Psoas muscle (tissue), 8 donors: ENCODE results near the gene THADA. TPM values are rescaled to one million over a fixed set of nuclear protein-coding genes. Genes with fewer than 3 reads are reported as not detected.

ENCODE experiments used
- ATAC-seq, 4 donors: fragments of 200-7000 bp; cut with Tn5 transposase; one replicate each; pipeline ENCODE4 v1.9.1; 2020; ENCODE audit warnings: moderate library complexity in 3 of 4, mild to moderate bottlenecking in 2 of 4
- DNase-seq, 2 donors: peaks; one replicate each; pipeline ENCODE4 v3.0.0-alpha.2; 2020
- H3K27ac ChIP-seq: fragments of 200-600 bp; one replicate; pipeline ENCODE4 v1.8.0; 2022
- H3K27me3 ChIP-seq, 3 donors: fragments of 200-600 bp in 1 of 3; one replicate each; pipeline versions ENCODE4 v1.6.1 to v1.8.0; 2013 to 2022; ENCODE audit warnings: low read length in 2 of 3, mild to moderate bottlenecking in 2 of 3, moderate library complexity in 1 of 3; ENCODE audit not compliant: insufficient read depth in 3 of 3
- H3K36me3 ChIP-seq, 2 donors: fragments of 200-600 bp in 1 of 2; one replicate each; pipeline versions ENCODE4 v1.6.1 to v1.8.0; 2013 to 2022; ENCODE audit warnings: low read depth in 1 of 2, mild to moderate bottlenecking in 1 of 2, moderate library complexity in 1 of 2; ENCODE audit not compliant: insufficient read depth in 1 of 2
- H3K4me1 ChIP-seq: fragments of 200-600 bp; one replicate; pipeline ENCODE4 v1.8.0; 2022
- H3K4me3 ChIP-seq: fragments of 200-600 bp; one replicate; pipeline ENCODE4 v1.8.0; 2022; ENCODE audit warnings: mild to moderate bottlenecking
- H3K9me3 ChIP-seq: fragments of 200-600 bp; one replicate; pipeline ENCODE4 v1.8.0; 2022
- WGBS, 3 donors: extraction: QIAGEN DNeasy Blood & Tissue Kit; methylation state at CpG; one replicate each; pipeline versions ENCODE4 v1.1.6 to v1.1.7; 2013; 5-methylcytosine and 5-hydroxymethylcytosine counted together
- intact Hi-C, 2 donors: fragments of 100-400 bp; cut with DNase I; formaldehyde crosslinking; loops; one replicate each; pipeline versions ENCODE4 v1.11.0 to v1.14.2; 2022
- polyA plus RNA-seq, 3 donors: library from polyadenylated mRNA; stranded (reverse); fragments of 200-250 nt; gene quantifications; one replicate each; pipeline ENCODE4 v1.2.3, GENCODE V29; 2013
- total RNA-seq, 4 donors: library from RNA; stranded (reverse); fragmentation: NEBNext Ultra II Directional in 2 of 4; extraction: Animal tissue kit (Norgen Biotek cat#: 25700) in 2 of 4; gene quantifications; one replicate each; pipeline versions ENCODE4 v1.2.1 to v1.2.4, GENCODE V29; 2021 to 2023
- TF ChIP-seq, protein P1 (sequence below): fragments of 200-600 bp; IDR thresholded peaks from one replicate; pipeline ENCODE4 v1.8.0; 2022; ENCODE audit warnings: antibody characterized with exemption
- donor health status: healthy with polysubstance abuse.
- donor health status: DM: no; HTN: no; CAD: no; lungs with moderate emphysema.
- donor health status: Bipolar disorder and iron deficiency.
- donor health status: healthy.
- donor health status: DM: yes; HTN: yes; CAD: no.
- donor health status: DM: no; HTN: no; CAD: no.
- donor health status: DM: no; HTN: no; CAD: no.
- donor health status: DM: yes; HTN: yes; CAD: no.

The THADA gene
- total and polyA plus RNA-seq, 7 donors, result 8.1 to 17.4 (median 11.6) TPM

DNA sequence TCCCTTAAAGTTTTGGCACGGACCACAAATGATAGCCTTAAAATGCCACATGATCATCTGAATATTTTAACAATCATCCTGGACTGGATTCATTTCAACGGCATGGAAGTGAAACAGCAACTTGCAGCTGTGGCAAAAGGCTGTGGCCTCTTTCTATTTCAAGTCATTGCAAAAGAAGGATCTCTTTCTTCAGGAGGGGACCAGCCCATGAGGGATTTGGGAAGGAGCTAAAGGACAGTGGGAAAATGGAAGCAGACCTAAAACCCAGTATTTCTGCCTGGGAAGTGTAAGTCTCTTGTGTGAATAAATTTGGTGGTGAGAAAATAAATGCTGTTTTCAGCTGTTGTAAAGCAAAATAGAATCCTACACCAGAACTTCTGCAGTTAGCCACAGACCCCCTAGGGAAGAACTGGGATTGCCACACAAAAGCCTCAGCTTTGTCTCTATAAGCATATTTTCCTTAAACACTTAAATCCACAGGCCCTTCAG, 262.1 kb downstream of the THADA start:
- H3K27ac ChIP-seq, result peak overlapping the region; percentile 97
- 0 to 2% (median 1%) methylated on average over 2 of the region's 2 CpGs for WGBS, 3 donors
- TF ChIP-seq, protein P1, sequence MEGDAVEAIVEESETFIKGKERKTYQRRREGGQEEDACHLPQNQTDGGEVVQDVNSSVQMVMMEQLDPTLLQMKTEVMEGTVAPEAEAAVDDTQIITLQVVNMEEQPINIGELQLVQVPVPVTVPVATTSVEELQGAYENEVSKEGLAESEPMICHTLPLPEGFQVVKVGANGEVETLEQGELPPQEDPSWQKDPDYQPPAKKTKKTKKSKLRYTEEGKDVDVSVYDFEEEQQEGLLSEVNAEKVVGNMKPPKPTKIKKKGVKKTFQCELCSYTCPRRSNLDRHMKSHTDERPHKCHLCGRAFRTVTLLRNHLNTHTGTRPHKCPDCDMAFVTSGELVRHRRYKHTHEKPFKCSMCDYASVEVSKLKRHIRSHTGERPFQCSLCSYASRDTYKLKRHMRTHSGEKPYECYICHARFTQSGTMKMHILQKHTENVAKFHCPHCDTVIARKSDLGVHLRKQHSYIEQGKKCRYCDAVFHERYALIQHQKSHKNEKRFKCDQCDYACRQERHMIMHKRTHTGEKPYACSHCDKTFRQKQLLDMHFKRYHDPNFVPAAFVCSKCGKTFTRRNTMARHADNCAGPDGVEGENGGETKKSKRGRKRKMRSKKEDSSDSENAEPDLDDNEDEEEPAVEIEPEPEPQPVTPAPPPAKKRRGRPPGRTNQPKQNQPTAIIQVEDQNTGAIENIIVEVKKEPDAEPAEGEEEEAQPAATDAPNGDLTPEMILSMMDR, result no peak
- intact Hi-C loops, result loop anchor here (2.0 to 5.0 kb wide), 3 partner anchors 36 to 149 kb away; no protein-coding TSS in a partner anchor
- no peaks in the 10 kb centered on the region for H3K9me3 ChIP-seq
- peaks cover 73% of the 10 kb centered on the region for H3K4me1 ChIP-seq
- H3K27me3 ChIP-seq, result no peaks in the 10 kb centered on the region
- H3K36me3 ChIP-seq, result no peaks in the 10 kb centered on the region
- DNase-seq (no peak), ATAC-seq (peak; percentile 72 to 83 (median 78))
- peak overlapping the region; percentile 42 for H3K4me3 ChIP-seq

DNA sequence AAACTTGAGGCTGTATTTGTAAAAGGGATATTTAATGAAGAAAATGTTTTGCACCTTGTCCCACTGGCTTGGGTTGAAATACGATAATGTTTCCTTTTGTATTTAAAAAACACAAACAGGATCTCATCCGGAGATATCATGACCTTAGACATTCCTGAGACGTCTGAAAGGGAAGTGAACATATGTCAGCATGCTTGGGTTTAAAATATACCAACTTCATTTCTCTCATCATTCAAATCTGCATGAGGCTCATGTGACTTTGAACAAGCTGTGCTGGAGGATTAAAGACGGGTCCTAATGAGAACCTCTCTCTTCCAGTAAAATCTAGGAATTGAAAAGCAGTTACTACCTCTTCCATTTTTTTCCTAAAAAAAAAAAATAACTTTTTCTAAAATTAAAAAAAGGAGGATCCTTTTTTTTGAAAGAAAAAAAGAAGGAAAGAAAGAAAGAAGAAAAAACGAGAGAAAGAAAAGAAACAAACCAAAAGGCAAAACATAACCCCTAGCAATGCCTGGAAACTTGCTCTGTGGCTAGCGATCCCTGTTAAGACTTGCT, 262.7 kb downstream of the THADA start:
- no peaks in the 10 kb centered on the region for H3K9me3 ChIP-seq
- intact Hi-C loops, result loop anchor here (2.0 to 5.0 kb wide), 3 partner anchors 36 to 150 kb away; no protein-coding TSS in a partner anchor
- DNase-seq (no peak), ATAC-seq (peak in 3 of 4 donors; percentile 30 to 44 (median 41))
- TF ChIP-seq, protein P1, result no peak
- H3K27ac ChIP-seq, result peak overlapping the region; percentile 97
- no peaks in the 10 kb centered on the region for H3K36me3 ChIP-seq
- peaks cover 78% of the 10 kb centered on the region for H3K4me1 ChIP-seq
- WGBS, 3 donors, result 4 to 16% (median 7%) methylated on average over 6 of the region's 6 CpGs
- no peaks in the 10 kb centered on the region for H3K27me3 ChIP-seq
- peak overlapping the region; percentile 42 for H3K4me3 ChIP-seq

DNA sequence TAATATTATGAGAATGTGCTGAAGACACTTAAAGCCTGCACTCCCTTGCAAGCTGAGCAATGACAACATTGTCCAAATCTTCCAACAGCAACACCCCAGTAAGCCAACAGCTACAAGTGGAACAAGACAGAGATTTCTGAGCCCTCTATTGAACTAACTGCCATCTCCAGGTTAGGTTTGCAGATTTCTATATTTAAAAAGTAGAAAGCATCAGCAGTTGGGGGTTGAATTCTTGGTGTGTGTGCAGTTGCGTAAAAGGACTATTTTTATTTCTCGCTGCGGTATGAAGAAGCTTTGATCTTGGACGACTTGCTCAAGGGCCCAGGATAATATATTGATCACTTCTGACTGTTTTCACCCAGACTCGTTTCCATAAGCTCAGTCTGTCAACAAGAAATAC, 263.2 kb downstream of the THADA start:
- TF ChIP-seq, protein P1, result no peak
- DNase-seq (no peak), ATAC-seq (peak; percentile 56 to 74 (median 69))
- H3K36me3 ChIP-seq, result no peaks in the 10 kb centered on the region
- H3K27ac ChIP-seq, result peak overlapping the region; percentile 97
- intact Hi-C loops, result loop anchor here (2.0 to 5.0 kb wide), 3 partner anchors 35 to 150 kb away; no protein-coding TSS in a partner anchor
- WGBS, 3 donors, result 17 to 32% (median 19%) methylated on average over 5 of the region's 5 CpGs
- no peaks in the 10 kb centered on the region for H3K27me3 ChIP-seq
- peaks cover 80% of the 10 kb centered on the region for H3K4me1 ChIP-seq
- H3K9me3 ChIP-seq, result no peaks in the 10 kb centered on the region
- H3K4me3 ChIP-seq, result peak overlapping the region; percentile 42

GRCh38 chr2:43331422-43331821, 264.4 kb downstream of the THADA start:
- Histone ChIP-seq H3K4me1 (peaks cover 82% of the 10 kb centered on the region), H3K9me3 (no peaks in the 10 kb centered on the region), H3K27ac (peak overlapping the region; percentile 97), H3K27me3 (no peaks in the 10 kb centered on the region), H3K4me3 (no peak overlapping the region), H3K36me3 (no peaks in the 10 kb centered on the region)
- ATAC-seq (peak in 3 of 4 donors; percentile 17 to 28 (median 20)), DNase-seq (no peak)
- WGBS, 3 donors, result 87 to 100% (median 98%) methylated on average over 1 of the region's 1 CpG
- intact Hi-C loops, result loop anchor here (5.0 kb wide), 2 partner anchors 34 to 39 kb away; no protein-coding TSS in a partner anchor
- TF ChIP-seq, protein P1, result no peak
